ENCODE results near the gene EN1. TPM values are rescaled to one million over a fixed set of nuclear protein-coding genes. Genes with fewer than 3 reads are reported as not detected.

The EN1 gene
- polyA plus RNA-seq, 3 donors = not detected

DNA sequence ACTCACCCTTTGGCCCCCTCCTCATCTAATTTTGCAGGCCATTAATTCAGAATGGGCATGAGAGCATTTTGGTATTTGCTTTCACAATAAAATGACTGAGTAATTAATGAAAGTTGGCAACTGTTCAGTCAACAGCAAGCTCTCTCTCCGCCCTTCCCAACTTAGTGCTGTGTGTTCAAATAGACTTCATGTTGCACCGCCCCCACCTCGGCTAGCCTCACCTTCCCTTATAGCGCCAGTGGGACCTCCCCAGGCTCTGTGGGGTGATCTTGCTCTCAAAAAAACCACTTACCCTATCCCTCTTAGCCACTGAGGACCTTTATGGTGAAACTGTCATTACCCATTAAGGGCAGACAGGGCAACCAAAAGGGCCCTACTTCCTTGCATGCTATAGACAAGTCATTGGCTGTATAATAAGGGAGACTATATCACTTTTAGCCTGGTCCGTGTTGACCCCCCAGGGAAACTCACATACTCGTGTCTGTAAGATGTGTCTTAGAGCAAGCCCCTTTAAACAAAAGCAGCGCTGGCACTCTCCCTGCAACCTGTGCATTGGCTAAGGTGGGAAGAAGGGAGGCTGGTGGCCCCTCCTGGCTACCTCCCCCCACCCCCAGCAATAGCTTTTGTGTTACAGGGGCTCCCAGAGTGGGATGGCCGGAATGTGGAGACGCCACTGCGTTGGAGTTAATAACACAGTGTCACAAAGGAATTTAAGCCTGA lies 15.2 kb downstream of the EN1 start:
- TF ChIP-seq, protein P1, sequence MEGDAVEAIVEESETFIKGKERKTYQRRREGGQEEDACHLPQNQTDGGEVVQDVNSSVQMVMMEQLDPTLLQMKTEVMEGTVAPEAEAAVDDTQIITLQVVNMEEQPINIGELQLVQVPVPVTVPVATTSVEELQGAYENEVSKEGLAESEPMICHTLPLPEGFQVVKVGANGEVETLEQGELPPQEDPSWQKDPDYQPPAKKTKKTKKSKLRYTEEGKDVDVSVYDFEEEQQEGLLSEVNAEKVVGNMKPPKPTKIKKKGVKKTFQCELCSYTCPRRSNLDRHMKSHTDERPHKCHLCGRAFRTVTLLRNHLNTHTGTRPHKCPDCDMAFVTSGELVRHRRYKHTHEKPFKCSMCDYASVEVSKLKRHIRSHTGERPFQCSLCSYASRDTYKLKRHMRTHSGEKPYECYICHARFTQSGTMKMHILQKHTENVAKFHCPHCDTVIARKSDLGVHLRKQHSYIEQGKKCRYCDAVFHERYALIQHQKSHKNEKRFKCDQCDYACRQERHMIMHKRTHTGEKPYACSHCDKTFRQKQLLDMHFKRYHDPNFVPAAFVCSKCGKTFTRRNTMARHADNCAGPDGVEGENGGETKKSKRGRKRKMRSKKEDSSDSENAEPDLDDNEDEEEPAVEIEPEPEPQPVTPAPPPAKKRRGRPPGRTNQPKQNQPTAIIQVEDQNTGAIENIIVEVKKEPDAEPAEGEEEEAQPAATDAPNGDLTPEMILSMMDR (IDR thresholded peaks at IDR 0.05) = no peak
- H3K9me3 ChIP-seq (replicated peaks in 1 of 2; ENCODE audit: control insufficient read depth in 1 of 2, insufficient read depth in 1 of 2, low read length in 2 of 2) = peaks cover 0 to 29% of the 10 kb centered on the region in 2 donors
- H3K4me2 ChIP-seq (replicated peaks; ENCODE audit: extremely low read depth, low read length, poor library complexity, severe bottlenecking) = no peak overlapping the region
- WGBS (ENCODE audit: insufficient coverage) = 9% methylated on average over 4 of the region's 10 CpGs
- peaks cover 85 to 96% of the 10 kb centered on the region in 2 donors for H3K27me3 ChIP-seq (ENCODE audit: control insufficient read depth in 2 of 2, insufficient read depth in 2 of 2, low read length in 2 of 2)
- Mint-ChIP-seq H3K4me3 (peak overlapping the region in 1 of 2 donors; percentile 72), H3K4me1 (peaks cover 4% of the 10 kb centered on the region), H3K27ac (no peak overlapping the region), H3K27me3 (ENCODE audit: low read depth in 3 of 3) (peaks cover 81 to 85% (median 84%) of the 10 kb centered on the region in 3 donors), H3K9me3 (peaks cover 0 to 19% (median 9%) of the 10 kb centered on the region in 7 donors), H3K36me3 (peaks cover 0 to 6% of the 10 kb centered on the region in 2 donors)
- no peak overlapping the region for H3K27ac ChIP-seq (ENCODE audit: low read depth in 1 of 2, low read length in 2 of 2)
- no peaks in the 10 kb centered on the region for H3K4me1 ChIP-seq (ENCODE audit: control insufficient read depth in 1 of 2, insufficient read depth in 2 of 2, low read length in 2 of 2)
- no peaks in the 10 kb centered on the region for H4K20me1 ChIP-seq (ENCODE audit: insufficient read depth, low read length)
- no peaks in the 10 kb centered on the region for H3K36me3 ChIP-seq (replicated peaks in 1 of 2; ENCODE audit: control insufficient read depth in 1 of 2, insufficient read depth in 2 of 2, low read length in 2 of 2)
- H3K9ac ChIP-seq (ENCODE audit: insufficient read depth, low read length, poor library complexity, severe bottlenecking) = no peak overlapping the region
- no peak overlapping the region for H2AFZ ChIP-seq (ENCODE audit: insufficient read depth, low read depth, low read length, poor library complexity, severe bottlenecking)
- H3K4me3 ChIP-seq (replicated peaks in 1 of 3; ENCODE audit: low read depth in 2 of 3, low read length in 3 of 3) = no peak overlapping the region
- DNase-seq = no peak
- intact Hi-C loops (cut with micrococcal nuclease) = no loop called here
- no peaks in the 10 kb centered on the region for H3K79me2 ChIP-seq (ENCODE audit: insufficient read depth, low read length)

DNA sequence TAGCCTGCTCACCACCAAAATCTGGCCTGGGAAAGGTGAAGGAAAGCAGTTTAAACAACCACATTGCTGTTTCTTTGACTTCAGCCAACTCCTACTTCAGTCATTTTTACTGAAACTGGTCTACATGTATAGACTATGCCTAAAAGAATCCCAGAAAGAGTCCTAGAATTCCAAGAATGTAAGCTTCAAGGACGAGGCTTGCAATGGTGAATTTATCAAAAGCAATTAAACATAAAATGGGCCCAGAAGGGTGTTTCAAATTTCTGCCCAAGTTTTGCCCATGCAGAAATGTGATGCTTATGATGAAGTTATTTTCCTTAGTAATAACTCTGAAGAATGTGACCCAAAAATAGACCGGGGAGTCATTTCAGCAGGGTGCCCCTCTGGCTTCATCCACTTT lies 16.6 kb downstream of the EN1 start:
- H3K27me3 ChIP-seq (ENCODE audit: control insufficient read depth in 2 of 2, insufficient read depth in 2 of 2, low read length in 2 of 2) = peaks cover 85 to 92% of the 10 kb centered on the region in 2 donors
- no peaks in the 10 kb centered on the region for H4K20me1 ChIP-seq (ENCODE audit: insufficient read depth, low read length)
- H3K79me2 ChIP-seq (ENCODE audit: insufficient read depth, low read length) = no peaks in the 10 kb centered on the region
- TF ChIP-seq, protein P1 (IDR thresholded peaks at IDR 0.05) = no peak
- H3K9ac ChIP-seq (ENCODE audit: insufficient read depth, low read length, poor library complexity, severe bottlenecking) = no peak overlapping the region
- peaks cover 73 to 81% (median 79%) of the 10 kb centered on the region in 3 donors for H3K27me3 Mint-ChIP-seq (ENCODE audit: low read depth in 3 of 3)
- peaks cover 0 to 25% of the 10 kb centered on the region in 2 donors for H3K9me3 ChIP-seq (replicated peaks in 1 of 2; ENCODE audit: control insufficient read depth in 1 of 2, insufficient read depth in 1 of 2, low read length in 2 of 2)
- DNase-seq = no peak
- H3K4me3 ChIP-seq (replicated peaks in 1 of 3; ENCODE audit: low read depth in 2 of 3, low read length in 3 of 3) = no peak overlapping the region
- no peaks in the 10 kb centered on the region for H3K4me1 ChIP-seq (ENCODE audit: control insufficient read depth in 1 of 2, insufficient read depth in 2 of 2, low read length in 2 of 2)
- peaks cover 0 to 13% (median 5%) of the 10 kb centered on the region in 7 donors for H3K9me3 Mint-ChIP-seq
- H3K27ac ChIP-seq (ENCODE audit: low read depth in 1 of 2, low read length in 2 of 2) = no peak overlapping the region
- intact Hi-C loops (cut with micrococcal nuclease) = no loop called here
- no peaks in the 10 kb centered on the region for H3K36me3 ChIP-seq (replicated peaks in 1 of 2; ENCODE audit: control insufficient read depth in 1 of 2, insufficient read depth in 2 of 2, low read length in 2 of 2)
- 80% methylated on average over 1 of the region's 2 CpGs for WGBS (ENCODE audit: insufficient coverage)
- no peak overlapping the region for H2AFZ ChIP-seq (ENCODE audit: insufficient read depth, low read depth, low read length, poor library complexity, severe bottlenecking)
- peak overlapping the region in 1 of 2 donors; percentile 59 for H3K4me3 Mint-ChIP-seq
- H3K27ac Mint-ChIP-seq = no peak overlapping the region
- peaks cover 2% of the 10 kb centered on the region for H3K4me1 Mint-ChIP-seq
- no peak overlapping the region for H3K4me2 ChIP-seq (replicated peaks; ENCODE audit: extremely low read depth, low read length, poor library complexity, severe bottlenecking)
- peaks cover 0 to 2% of the 10 kb centered on the region in 2 donors for H3K36me3 Mint-ChIP-seq

Measured in CD14-positive monocyte (primary cell).